GM21367 (cell line): ENCODE measurements around the gene ABCA1.
"Not testable (repeated sequence)": the region's sequence is repeated elsewhere in the genome, so short reads cannot be mapped to it uniquely, and the experiment has no call there.

Experiments used
- ATAC-seq: cut with Tn5 transposase; IDR thresholded peaks from one replicate; pipeline ENCODE4 v1.9.1; 2021; ENCODE audit not compliant: unreplicated experiment

The ABCA1 gene

DNA sequence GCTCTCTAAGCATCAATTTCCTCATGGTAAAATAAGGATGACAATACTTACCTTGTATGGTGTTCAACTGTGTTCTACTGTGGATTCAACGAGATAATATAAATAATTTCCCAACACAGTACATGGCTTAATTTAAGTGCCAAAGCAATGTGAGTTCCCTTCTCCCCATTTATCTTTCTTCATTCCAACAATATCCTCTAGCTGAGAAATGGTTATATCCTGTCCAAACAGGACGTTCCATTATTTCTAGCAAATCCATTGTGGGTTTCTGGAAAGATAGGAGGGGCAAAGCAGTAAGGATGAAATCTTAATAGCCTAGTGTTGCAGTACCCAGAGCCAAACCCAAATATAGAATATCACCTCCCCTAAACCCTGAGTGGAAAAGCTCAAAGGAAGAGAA lies 22.0 kb downstream of the ABCA1 start:
- ATAC-seq, result no peak

DNA sequence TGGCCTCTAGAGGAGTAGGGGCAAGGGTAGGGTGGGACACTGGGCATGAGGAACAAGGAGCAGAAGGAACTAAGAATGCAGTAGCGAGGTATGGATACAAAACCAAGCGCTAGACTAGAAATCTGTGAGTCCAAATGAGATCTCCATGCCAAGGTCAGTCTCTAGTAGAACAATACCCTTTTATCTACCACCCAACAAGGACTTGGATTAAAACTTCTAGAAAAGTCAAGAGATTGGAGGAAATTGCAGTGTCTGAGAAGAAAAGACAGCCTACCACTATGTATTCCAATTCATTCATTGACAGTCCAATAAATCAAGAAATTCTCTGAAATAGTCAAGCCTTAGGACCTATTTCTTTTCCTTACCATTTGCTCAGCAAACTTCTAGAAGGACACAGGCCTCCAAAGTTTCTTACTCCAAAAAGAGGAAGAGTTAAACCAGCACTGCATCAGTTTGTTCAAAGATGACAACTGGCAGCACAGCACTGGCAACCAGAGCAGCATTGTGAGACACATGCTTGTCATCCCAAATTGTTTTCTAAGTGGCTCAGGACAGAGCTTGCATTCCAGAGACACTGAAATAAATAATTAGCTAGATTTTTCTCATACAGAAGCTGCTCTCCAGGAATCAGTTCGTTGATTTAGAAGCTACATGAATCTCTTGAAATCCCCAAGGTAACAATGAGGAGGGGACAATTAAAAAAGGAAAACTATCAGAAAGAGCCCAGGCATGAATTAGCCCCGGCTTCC lies 22.6 kb downstream of the ABCA1 start:
- ATAC-seq, result no peak

- no peak for ATAC-seq
Observed at GRCh38 chr9:104903609-104904008, 24.3 kb downstream of the ABCA1 start.

GRCh38 chr9:104900871-104901270 lies 27.1 kb downstream of the ABCA1 start:
- ATAC-seq, result no peak

- ATAC-seq, result no peak
Observed at GRCh38 chr9:104900324-104900723, 27.6 kb downstream of the ABCA1 start.

GRCh38 chr9:104899759-104900247 lies 28.2 kb downstream of the ABCA1 start:
- ATAC-seq, result no peak

- ATAC-seq, result not testable (repeated sequence)
Observed at GRCh38 chr9:104898376-104898775, 29.6 kb downstream of the ABCA1 start.

DNA sequence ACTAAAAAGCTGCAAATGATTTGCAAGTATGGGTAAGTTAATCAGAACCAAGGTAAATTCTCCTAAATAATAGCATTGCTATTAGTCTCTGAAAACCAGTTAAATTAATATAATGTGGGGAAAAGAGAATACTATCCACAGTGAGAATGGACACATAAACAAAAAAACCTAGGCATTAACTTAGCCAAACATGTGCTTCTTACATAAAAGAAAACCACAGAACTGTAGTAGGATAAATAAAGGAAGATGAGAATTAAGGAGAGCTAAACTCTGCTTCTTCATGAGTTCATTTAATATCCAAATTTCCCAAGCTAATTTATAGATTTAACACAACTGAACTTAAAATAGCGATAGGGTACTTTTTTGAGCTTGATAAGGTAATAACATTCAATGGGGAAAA lies 31.8 kb downstream of the ABCA1 start:
- no peak for ATAC-seq

GRCh38 chr9:104895572-104895971 lies 32.4 kb downstream of the ABCA1 start:
- ATAC-seq, result no peak

DNA sequence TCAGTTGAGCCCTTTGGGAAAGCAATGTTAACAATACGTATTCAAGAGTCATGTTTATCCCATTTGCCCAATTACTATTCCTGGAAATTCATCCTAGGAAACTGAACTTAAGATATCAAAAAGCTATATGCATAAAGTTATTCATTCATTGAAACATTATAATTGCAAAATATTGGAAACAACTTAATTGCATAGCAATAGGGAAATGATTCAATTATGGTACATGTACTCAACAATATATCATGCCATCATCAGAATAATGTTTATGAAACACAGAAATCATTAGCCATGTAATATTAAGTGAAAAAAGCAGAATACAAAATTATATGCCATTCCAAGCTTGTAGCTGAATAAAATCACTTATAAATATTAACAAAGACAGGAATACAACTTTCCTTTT lies 35.3 kb downstream of the ABCA1 start:
- ATAC-seq, result no peak

DNA sequence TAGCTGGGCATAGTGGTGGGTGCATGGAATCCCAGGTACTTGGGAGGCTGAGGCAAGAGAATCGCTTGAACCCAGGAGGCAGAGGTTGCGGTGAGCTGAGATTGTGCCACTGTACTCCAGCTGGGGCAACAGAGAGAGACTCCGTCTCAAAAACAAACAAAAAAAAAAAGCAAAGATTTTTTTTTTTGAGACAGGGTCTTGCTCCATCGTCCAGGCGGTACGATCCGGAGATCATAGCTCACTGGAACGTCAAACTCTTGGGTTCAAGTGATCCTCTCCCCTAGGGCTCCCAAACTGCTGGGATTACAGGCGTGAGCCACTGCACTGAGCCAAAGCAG lies 37.6 kb downstream of the ABCA1 start:
- no peak for ATAC-seq

DNA sequence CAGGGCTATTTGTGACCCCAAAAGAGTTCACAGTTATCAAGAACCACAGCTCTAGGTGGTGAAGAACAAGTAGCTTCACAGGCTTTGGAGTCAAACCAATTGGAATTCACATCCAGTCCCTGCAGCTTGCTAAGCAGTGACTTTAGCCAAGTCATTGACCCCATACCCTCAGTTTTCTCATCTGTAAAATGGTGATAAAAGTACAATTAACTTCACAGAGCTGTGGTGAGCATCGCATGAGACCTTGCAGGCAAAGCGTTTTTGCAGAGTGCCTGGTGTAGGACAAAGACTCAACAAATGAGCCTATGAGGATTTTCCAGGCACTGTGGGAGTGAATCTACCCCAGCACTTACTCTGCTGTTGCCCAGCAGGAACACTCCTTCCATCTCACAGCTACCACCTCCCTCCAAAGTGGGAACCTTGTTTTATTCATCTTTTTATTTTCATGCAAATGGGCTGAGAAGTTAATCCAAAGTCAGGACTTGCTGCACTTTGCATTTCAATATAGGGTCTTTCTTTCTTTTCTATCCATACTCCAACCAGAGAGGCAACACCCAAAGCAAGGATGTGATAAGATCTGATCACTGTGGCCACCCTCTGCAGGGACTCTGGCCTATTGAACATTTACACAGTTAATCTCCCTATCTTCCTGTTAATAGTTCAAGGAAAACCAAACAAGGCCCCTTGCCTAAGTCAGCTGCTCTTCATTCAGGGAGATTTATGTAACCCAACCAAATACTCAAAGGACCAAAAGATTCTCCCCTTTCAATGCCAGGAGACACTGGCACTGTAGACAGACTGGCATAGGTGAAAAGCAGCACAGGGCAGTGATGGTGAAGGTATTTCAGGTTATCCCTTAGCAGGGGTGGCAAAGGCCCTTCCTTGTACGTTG lies 41.9 kb downstream of the ABCA1 start:
- ATAC-seq, result no peak

DNA sequence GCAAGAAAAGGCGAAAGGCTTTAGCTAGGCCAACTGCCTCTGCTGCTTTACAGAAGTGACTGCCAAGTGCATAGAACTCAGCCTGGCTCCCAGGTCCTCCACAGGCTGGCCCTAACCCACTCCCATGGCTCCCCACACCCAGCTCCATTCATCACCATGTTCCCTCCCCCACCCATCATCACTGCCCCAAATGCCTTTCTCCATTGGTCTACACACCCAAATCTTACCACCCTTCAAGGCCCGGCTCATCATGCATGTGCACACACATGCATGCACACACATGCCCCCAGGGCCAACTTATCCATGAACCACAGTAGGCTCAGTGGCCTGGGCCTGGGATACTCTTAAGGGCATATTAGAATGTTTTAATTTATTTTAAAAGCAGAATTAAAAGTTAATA lies 44.8 kb downstream of the ABCA1 start:
- no peak for ATAC-seq

DNA sequence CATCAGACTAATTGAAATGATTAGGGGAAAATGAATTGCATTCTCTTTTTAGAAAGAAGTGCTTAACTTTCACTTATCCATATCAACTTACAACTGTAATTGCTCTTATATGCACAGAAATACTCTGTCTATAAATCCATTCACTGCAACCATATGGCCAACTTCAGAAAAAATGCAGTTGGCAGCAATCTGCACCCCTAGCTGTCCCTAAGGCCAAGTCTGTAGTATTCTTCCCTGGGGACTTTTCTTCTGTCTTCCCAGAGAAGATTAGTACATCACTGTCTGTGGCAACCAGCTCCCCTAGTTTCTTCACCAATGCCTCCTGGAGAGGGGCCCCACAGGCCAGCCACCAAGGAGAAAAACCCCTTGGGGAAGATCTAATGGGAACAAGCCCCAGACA lies 45.4 kb downstream of the ABCA1 start:
- ATAC-seq, result no peak

GRCh38 chr9:104882086-104882485 lies 45.9 kb downstream of the ABCA1 start:
- no peak for ATAC-seq

DNA sequence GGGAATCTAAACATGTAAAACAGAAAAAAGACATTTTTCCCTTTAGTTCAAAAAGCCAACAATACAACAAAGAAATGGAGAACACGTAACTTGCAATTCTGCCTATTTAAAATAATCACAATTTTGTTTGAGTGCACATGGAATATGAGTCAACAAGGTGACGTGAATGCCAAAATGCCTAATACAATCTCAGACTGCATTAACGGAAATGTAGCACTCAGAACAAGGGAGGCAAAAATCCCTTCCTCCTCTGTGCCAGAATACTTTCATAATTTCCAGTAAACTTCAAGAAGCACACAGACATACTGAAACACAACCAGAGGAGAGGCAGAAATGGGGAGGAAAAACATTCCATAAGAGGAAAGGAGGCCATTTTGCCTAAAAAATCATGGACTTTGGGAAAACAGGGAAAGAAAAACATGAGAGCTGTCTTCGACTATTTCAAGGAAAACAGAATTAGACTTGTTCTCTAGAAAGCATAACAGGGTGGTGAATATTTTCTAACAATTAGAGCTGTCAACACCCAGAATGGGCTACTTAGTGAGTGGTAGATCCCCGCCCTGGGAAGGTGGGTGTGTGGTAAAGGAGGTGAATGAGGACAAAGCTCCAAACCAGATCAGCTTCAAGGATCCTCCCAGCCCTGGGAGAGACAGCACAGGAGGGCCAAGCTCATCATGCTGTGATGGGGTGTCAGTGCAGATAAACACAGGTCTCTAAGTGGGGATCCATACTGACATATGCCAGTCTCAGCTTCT lies 48.2 kb downstream of the ABCA1 start:
- ATAC-seq, result no peak

DNA sequence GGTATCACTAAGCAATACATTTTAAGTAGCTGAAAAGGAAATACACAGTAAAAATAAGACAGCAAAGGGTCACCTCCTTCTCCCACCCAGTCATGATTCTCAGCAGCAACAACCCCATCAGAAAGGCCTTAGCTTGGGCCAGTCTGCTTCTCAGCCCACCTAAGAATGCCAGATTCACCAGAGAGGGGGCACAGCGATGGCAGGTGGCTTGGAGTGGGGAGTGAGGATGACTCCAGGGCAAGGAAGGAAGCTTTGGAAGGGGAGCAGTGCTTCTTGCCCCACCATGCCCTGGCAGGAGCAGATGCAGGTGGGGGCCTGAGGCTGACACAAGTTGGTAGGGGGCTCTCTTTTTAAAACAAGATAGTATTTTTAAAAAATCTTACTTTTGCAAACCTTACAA lies 51.4 kb downstream of the ABCA1 start:
- ATAC-seq, result no peak

- no peak for ATAC-seq
Observed at GRCh38 chr9:104875897-104876296, 52.1 kb downstream of the ABCA1 start.

- ATAC-seq, result no peak
Observed at GRCh38 chr9:104875320-104875719, 52.6 kb downstream of the ABCA1 start.

DNA sequence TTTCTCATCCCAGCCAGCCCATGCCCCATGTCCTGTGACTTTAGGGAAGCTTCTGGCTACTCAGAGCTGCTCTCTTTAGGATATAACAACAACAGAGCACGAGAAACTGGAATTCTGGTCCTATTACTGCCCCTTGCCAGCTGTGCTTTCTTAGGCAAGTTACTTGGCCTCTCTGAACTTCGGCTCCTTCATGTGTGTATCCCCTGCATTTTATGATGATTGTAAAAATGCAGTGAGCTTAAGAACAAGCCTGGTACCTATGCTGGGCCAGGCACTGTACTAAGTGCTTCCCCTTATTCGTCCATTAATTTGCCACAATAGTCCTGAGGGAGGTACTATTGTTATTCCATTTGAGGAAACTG lies 54.5 kb downstream of the ABCA1 start:
- no peak for ATAC-seq

DNA sequence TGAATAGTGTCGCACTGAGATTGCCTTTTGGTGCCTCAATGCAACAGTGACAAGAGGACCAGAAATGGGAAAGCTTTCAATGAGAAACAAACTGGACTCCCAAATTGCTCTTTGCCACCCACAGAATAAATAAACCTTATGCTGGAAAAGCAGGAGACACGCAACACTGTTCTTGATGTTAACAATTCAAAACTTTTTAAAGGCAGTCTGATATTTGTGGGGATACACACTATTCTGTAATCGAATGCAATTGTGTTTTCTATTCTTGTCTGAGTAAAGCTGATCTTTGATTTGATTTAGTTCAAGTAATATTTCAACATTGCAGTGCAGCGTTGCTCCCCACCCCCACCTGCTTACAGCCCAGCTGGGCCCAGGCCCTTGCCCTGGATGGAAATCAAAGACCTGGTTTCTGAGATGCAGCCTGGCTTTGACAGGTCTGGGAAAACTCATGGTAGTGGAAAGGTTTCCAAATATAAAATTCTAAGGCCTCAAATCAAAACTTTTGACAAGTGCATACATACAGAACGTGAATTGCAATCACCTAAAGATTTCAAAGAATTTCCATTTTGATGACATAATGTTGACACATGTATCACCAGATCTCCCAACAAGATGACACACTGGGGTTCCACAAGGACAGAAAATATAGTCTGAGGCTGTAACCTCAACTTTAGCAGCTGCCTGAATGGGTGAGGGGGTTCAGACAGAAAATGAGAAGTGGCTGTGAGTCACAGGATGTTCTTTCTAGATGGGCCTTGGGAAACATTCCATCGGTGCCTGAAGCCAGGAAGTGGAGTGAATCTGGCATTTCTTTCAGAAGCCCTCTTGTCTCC lies 55.1 kb downstream of the ABCA1 start:
- ATAC-seq, result no peak
